Skeletal muscle tissue (tissue), 4 donors: ENCODE data around the gene TMEM63A. TPM values are rescaled to one million over a fixed set of nuclear protein-coding genes. Genes with fewer than 3 reads are reported as not detected.
"Not testable (repeated sequence)": the region's sequence is repeated elsewhere in the genome, so short reads cannot be mapped to it uniquely, and the experiment has no call there.

ENCODE experiments used
- H3K27ac ChIP-seq: one replicate; pipeline ENCODE4 v1.7.0; 2013; ENCODE audit warnings: mild to moderate bottlenecking, low read depth, low read length, inconsistent platforms
- H3K27me3 ChIP-seq, 3 donors: one replicate each; pipeline ENCODE4 v1.7.0; 2013; ENCODE audit warnings: low read length in 3 of 3; ENCODE audit not compliant: control insufficient read depth in 3 of 3, insufficient read depth in 3 of 3
- H3K36me3 ChIP-seq, 3 donors: one replicate each; pipeline ENCODE4 v1.7.0; 2013; ENCODE audit warnings: low read length in 3 of 3; ENCODE audit not compliant: control insufficient read depth in 3 of 3, insufficient read depth in 3 of 3
- H3K4me1 ChIP-seq, 3 donors: one replicate each; pipeline ENCODE4 v1.7.0; 2013; ENCODE audit warnings: low read length in 3 of 3, mild to moderate bottlenecking in 3 of 3; ENCODE audit not compliant: control insufficient read depth in 3 of 3, insufficient read depth in 3 of 3
- H3K4me3 ChIP-seq, 3 donors: one replicate each; pipeline ENCODE4 v1.7.0; 2013; ENCODE audit warnings: low read length in 3 of 3
- H3K9ac ChIP-seq, 3 donors: one replicate each; pipeline ENCODE4 v1.7.0; 2013; ENCODE audit warnings: low read length in 3 of 3, mild to moderate bottlenecking in 3 of 3, moderate library complexity in 2 of 3, low read depth in 1 of 3
- H3K9me3 ChIP-seq, 3 donors: one replicate each; pipeline ENCODE4 v1.7.0; 2013; ENCODE audit warnings: low read length in 3 of 3; ENCODE audit not compliant: control insufficient read depth in 3 of 3
- total RNA-seq: library from RNA; depleted of rRNA; stranded (reverse); fragments of >200 nt; gene quantifications from one replicate; pipeline ENCODE4 v1.2.3, GENCODE V29; 2014
- donor health status: Osteomylitis.

Gene TMEM63A
- total RNA-seq, 1 donor from 2014 or later, result 12.0 TPM

DNA sequence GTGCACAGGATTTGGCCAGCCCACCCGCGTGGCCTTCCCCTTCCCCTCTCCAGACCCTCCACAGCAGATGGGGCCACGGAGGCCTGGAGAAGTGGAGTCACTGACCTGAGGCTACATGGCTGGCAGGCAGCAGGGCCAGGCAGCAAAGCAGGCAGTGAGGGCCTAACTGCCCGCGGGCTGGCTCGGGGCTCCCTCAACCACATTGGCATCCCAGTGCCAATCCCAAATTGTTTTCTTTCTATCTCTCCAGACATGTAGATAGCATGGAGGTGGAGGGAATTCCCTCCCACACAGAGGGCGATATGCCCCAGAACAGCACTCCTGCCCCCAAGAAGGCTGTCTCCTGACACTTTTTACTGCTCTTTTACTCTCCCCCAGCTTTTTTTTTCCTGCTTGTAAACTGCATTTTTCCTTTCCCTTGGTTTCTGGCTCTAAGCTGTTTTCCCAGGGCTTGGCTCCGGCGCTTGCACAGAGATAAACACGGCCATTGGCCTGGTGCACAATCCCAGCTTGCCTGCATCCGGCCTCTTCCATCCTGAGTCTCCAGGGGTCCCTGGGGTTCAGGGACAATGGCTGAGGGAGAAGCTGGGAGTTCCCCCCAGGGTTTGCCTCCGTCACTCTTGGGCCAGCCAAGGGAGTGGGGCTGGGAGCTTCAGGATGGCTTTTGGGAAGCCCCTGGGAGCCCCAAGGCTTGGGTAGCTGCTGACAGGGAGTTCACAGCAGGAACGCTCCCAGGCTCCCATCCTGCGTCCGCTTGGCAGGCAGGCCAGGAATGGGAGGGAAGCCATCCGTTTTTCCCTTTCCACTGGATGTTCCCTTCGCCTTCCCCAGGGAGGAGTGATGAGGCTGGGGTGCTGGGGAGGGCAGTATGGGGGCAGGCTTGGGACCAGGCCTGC lies 65.3 kb downstream of the TMEM63A start:
- Histone ChIP-seq H3K27ac (peak overlapping the region; percentile 91), H3K9ac (peak overlapping the region; percentile 64 to 77 (median 65)), H3K27me3 (no peaks in the 10 kb centered on the region), H3K4me3 (peak overlapping the region; percentile 45 to 58 (median 49)), H3K9me3 (no peaks in the 10 kb centered on the region), H3K4me1 (peaks cover 72 to 83% (median 75%) of the 10 kb centered on the region in 3 donors), H3K36me3 (peaks cover 0 to 3% (median 0%) of the 10 kb centered on the region in 3 donors)

DNA sequence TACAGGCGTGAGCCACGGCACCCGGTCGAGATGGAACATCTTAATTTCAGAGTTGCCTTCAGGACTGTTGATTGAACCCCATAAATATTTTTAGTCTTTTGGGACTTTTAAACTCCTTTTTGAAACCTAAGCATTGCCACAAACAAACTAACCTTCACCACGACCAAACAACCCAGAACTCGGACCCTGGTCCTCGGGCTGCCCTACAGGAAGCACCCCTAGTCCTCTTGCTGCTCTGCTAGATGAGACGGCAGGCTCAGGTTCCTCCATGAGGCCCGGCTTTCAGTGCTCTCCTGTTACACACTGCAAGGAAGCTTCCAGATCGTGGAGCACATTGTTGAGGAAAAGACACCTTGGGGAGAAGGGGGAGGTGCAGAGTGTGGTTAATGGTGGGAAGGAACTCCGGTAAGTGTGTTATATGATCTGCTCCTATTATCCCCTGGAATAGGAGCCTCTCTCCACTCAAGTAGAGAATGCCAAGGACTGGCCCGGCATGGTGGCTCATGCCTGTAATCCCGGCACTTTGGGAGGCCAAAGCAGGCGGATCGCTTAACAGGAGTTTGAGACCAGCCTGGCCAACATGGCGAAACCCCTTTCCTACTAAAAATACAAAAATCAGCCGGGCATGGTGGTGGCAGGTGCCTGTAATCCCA lies 66.5 kb downstream of the TMEM63A start:
- no peak overlapping the region for H3K9ac ChIP-seq
- H3K9me3 ChIP-seq, result no peaks in the 10 kb centered on the region
- no peaks in the 10 kb centered on the region for H3K27me3 ChIP-seq
- peak overlapping the region; percentile 29 to 30 (median 30) for H3K4me3 ChIP-seq
- H3K36me3 ChIP-seq, result peaks cover 0 to 3% (median 0%) of the 10 kb centered on the region in 3 donors
- peaks cover 84 to 90% (median 87%) of the 10 kb centered on the region in 3 donors for H3K4me1 ChIP-seq
- H3K27ac ChIP-seq, result peak overlapping the region; percentile 48

DNA sequence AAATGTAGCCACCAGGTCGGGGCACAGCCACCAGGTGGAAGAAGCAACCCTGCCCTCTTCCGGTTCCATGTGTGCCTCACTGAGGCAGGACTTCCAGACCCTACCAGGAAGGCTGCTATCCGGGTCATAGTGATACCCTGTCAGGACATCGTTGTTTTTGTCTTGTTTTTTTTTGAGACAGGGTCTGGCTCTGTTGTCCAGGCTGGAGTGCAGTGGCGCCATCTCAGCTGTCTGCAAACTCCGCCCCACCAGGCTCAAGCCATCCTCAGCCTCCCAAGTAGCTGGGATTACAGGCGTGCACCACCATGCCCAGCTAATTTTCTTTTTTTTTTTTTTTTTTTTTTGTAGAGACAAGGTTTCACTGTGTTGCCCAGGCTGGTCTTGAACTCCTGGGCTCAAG lies 67.1 kb downstream of the TMEM63A start:
- not testable (repeated sequence) for H3K9ac ChIP-seq, H3K27me3 ChIP-seq, H3K9me3 ChIP-seq, H3K4me3 ChIP-seq, H3K36me3 ChIP-seq
- H3K4me1 ChIP-seq, result peaks cover 84 to 89% (median 87%) of the 10 kb centered on the region in 3 donors
- peak overlapping the region; percentile 61 for H3K27ac ChIP-seq

DNA sequence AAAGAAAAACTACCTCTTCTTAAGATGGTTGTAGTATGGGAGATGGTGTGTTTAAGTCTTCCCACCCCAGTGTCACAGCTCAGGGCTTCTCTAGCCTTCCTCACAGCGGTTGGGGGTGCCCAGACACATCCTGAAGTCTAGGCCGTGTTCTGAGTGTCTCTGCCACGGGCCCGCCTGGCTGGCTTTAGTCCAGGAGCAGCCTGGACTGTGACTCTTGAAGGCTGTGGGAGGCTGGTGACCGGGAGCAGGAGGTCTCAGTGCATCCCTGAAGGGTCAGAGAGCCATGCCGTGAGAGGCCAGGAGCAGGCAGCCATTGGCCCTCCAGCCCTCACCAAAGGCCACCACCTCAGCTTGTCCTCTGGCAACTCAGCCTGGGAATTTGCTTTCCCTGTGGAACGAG lies 67.8 kb downstream of the TMEM63A start:
- H3K27me3 ChIP-seq, result no peaks in the 10 kb centered on the region
- peak overlapping the region in 1 of 3 donors; percentile 12 for H3K4me3 ChIP-seq
- peaks cover 82 to 85% (median 83%) of the 10 kb centered on the region in 3 donors for H3K4me1 ChIP-seq
- peaks cover 0 to 3% (median 0%) of the 10 kb centered on the region in 3 donors for H3K36me3 ChIP-seq
- peak overlapping the region in 2 of 3 donors; percentile 6 to 27 for H3K9ac ChIP-seq
- H3K27ac ChIP-seq, result peak overlapping the region; percentile 61
- no peaks in the 10 kb centered on the region for H3K9me3 ChIP-seq

DNA sequence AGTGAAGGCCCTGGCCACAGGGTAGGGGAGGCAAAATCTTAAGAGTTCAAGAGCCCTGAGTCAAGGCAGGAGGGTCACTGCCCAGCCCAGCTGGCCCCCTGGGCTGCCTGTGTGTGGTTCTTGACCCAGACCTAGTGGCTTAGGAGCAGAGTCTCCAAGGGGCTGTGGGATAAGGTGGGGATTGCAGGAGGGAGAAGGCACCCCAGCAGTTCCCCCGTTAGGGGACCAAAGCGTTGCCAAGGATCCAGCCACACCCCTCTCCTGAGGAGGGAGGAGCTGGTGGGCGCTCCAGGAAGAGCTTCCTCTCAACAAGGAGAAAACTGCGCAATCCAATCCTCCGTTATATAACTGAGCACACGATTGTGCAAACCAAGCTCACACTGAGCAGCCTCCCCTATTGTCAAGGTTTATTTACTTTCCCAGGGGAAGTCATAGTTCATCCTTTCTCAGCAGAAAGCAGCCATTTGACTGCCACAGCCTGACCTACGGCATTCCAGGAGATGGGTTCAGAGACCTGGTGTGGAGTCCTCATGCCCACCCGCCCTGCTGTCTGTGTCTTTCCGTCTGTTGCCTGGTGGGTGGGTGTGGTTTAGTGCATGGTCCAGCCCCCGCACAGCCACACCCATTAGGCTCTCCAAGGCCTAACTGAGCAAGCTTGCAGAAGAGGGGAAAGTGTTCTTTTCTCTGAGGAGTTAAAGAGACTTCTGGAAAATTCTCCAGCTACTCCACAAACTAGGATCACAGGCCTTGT lies 68.8 kb downstream of the TMEM63A start:
- Histone ChIP-seq H3K27me3 (no peaks in the 10 kb centered on the region), H3K9ac (peak overlapping the region in 2 of 3 donors; percentile 36 to 58), H3K27ac (peak overlapping the region; percentile 61), H3K9me3 (no peaks in the 10 kb centered on the region), H3K36me3 (peaks cover 0 to 3% (median 0%) of the 10 kb centered on the region in 3 donors), H3K4me3 (peak overlapping the region in 2 of 3 donors; percentile 2 to 26), H3K4me1 (peaks cover 76 to 80% (median 79%) of the 10 kb centered on the region in 3 donors)

DNA sequence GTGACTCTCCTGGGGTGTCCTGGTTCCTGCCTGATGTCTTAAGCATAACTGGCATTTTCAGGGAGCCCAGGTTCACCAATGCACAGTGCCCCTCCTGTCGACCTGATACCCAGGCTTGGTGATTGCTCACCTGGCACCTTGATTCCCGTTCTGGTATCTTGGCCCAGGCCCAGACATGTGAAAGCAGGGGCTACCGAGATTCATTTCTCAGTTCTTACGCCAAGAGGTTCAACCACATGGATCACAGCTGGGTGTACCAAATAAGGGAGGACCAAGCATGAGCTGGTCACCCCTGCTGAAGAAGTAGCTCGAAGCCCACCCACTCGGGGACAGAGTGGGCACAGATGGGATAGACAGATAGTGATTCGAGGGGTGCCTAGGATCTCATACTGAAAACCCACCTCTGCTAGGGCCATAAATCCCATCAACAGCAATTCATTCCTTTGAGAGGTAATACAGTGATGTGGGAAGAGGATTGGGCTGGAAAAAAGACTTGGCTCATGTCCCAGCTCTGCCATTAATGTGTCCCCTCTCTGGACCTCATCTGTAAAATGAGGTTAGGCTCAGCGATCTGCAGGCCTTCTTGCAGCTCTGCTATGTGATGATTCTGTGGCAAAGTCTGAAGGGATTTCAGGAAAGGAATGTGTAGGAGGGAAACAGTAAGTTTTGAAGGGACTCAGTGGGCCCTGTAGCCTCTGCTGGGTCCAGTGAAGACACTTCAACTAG lies 69.5 kb downstream of the TMEM63A start:
- Histone ChIP-seq H3K27me3 (no peaks in the 10 kb centered on the region), H3K4me1 (peaks cover 69 to 73% (median 71%) of the 10 kb centered on the region in 3 donors), H3K9ac (peak overlapping the region in 2 of 3 donors; percentile 14 to 58)

DNA sequence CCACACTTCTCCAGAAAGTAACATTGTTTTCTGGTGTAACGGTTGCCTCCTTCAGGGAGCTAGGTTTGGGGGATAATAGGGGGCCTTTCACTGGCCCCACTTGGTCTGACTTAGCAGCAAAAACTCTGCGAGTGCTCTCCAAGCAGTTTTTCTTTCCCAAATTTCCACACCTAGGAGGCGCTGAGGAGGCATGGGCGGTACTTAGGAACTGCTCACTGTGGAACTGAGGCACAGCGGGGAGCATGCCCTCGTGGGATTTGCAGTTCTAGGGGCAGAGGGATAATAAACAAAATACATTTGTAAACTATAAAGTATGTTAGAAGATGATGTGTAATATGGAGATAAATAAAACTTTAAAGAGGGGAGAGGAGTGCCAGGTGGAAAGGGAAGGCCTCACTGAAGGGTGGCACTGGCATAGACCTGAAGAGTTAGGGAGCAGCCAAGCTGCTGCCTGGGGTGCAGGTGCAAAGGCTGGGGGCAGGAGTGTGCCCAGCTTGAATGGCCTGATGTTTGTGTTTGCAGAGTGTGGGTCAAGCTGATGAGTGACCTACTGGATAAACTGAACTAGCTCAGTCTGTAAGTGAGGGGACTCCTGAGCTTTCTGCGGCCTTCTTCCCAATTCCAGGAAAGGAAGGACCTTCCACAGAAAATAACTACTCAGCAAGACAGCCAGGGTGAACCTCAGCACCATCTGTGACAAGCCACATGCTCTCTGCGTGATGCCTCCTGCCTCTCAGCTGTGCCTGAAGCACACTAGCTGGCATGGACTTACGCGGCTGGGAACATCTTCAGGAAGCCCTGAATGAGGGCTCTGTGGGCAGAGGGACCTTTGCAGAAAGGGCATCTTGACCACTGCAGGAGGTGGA lies 70.3 kb downstream of the TMEM63A start:
- Histone ChIP-seq H3K9me3 (no peaks in the 10 kb centered on the region), H3K27ac (peak overlapping the region; percentile 61), H3K4me3 (peak overlapping the region; percentile 77 to 89 (median 86)), H3K9ac (peak overlapping the region; percentile 59 to 78 (median 74)), H3K27me3 (no peaks in the 10 kb centered on the region), H3K4me1 (peaks cover 61 to 65% (median 63%) of the 10 kb centered on the region in 3 donors), H3K36me3 (peaks cover 0 to 3% (median 0%) of the 10 kb centered on the region in 3 donors)

More for the DNA sequence above, 69.5 kb downstream of the TMEM63A start:
- H3K36me3 ChIP-seq, result peaks cover 0 to 3% (median 0%) of the 10 kb centered on the region in 3 donors
- no peaks in the 10 kb centered on the region for H3K9me3 ChIP-seq
- peak overlapping the region; percentile 77 to 89 (median 86) for H3K4me3 ChIP-seq
- H3K27ac ChIP-seq, result peak overlapping the region; percentile 61

DNA sequence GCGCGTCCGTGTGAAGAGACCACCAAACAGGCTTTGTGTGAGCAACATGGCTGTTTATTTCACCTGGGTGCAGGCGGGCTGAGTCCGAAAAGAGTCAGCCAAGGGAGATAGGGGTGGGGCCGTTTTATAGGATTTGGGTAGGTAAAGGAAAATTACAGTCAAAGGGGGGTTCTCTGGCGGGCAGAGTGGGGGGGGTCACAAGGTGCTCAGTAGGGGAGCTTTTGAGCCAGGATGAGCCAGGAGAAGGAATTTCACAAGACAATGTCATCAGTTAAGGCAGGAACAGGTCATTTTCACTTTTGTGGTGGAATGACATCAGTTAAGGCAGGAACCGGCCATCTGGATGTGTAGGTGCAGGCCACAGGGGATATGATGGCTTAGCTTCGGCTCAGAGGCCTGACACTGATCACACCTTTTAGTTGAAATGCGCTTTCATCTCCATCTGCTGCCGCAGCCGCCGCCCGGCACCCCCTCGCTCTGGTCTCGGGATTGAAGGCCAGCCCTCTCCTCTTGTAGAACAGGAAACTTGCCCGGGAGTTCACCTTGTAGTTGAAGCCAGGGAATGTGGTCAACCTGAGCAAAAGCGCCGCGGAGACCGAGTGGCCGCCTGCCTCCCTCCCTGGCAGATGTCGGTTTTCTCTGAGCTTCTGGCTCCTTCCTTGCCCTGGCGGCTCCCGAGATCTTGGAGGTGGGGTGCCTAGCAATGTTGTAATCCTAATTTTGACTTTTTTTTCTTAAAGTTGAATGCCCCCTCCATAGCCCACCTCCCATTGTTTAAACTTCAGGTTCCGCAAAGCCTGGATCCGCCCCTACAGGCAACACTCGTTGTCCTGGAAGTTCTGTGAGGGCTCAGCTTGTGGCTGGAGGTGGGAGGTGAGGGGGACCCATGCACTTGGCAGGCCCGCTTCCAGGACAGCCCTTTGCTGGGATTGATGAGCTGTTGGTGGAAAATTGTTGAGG lies 71.3 kb downstream of the TMEM63A start:
- Histone ChIP-seq H3K9ac (peak overlapping the region; percentile 74 to 86 (median 80)), H3K27ac (peak overlapping the region; percentile 61), H3K4me3 (peak overlapping the region; percentile 80 to 89 (median 86)), H3K4me1 (peaks cover 51 to 55% (median 54%) of the 10 kb centered on the region in 3 donors)
- not testable (repeated sequence) for H3K27me3 ChIP-seq, H3K9me3 ChIP-seq, H3K36me3 ChIP-seq
